GM15510 (cell line): Measurements from ENCODE around the gene CMSS1.

ENCODE experiments used
- POLR2A ChIP-seq: IDR thresholded peaks from 3 replicates; pipeline ENCODE4 v1.6.1; 2011; ENCODE audit warnings: borderline replicate concordance; ENCODE audit not compliant: insufficient read length; ENCODE audit errors: extremely low read depth

Gene CMSS1

GRCh38 chr3:99875929-99876841, 58.5 kb downstream of the CMSS1 start:
- peak; percentile 43 for TF ChIP-seq POLR2A

- no peak for TF ChIP-seq POLR2A
Measured at GRCh38 chr3:99877031-99877579, 59.4 kb downstream of the CMSS1 start.

- TF ChIP-seq POLR2A, result no peak
Measured at GRCh38 chr3:99878005-99878404, 60.3 kb downstream of the CMSS1 start.

- no peak for TF ChIP-seq POLR2A
Measured at GRCh38 chr3:99879275-99879674, 61.6 kb downstream of the CMSS1 start.

- no peak for TF ChIP-seq POLR2A
Measured at GRCh38 chr3:99881121-99881524, 63.5 kb downstream of the CMSS1 start.

- TF ChIP-seq POLR2A, result no peak
Measured at GRCh38 chr3:99882436-99883137, 64.9 kb downstream of the CMSS1 start.

GRCh38 chr3:99883138-99883461, 65.4 kb downstream of the CMSS1 start:
- TF ChIP-seq POLR2A, result no peak

- no peak for TF ChIP-seq POLR2A
Measured at GRCh38 chr3:99883693-99884092, 66.0 kb downstream of the CMSS1 start.

GRCh38 chr3:99884484-99884883, 66.8 kb downstream of the CMSS1 start:
- TF ChIP-seq POLR2A, result no peak

GRCh38 chr3:99885085-99885484, 67.4 kb downstream of the CMSS1 start:
- no peak for TF ChIP-seq POLR2A

GRCh38 chr3:99885851-99886250, 68.2 kb downstream of the CMSS1 start:
- TF ChIP-seq POLR2A, result no peak

GRCh38 chr3:99891610-99892285, 74.1 kb downstream of the CMSS1 start:
- no peak for TF ChIP-seq POLR2A

- TF ChIP-seq POLR2A, result no peak
Measured at GRCh38 chr3:99892332-99892731, 74.7 kb downstream of the CMSS1 start.

GRCh38 chr3:99895131-99895696, 77.6 kb downstream of the CMSS1 start:
- TF ChIP-seq POLR2A, result no peak
